ENCODE results near the gene PPIL4. TPM values are rescaled to one million over a fixed set of nuclear protein-coding genes. Genes with fewer than 3 reads are reported as not detected.

PPIL4 gene
- total and polyA plus RNA-seq, 7 donors = 6.9 to 32.4 (median 14.7) TPM

DNA sequence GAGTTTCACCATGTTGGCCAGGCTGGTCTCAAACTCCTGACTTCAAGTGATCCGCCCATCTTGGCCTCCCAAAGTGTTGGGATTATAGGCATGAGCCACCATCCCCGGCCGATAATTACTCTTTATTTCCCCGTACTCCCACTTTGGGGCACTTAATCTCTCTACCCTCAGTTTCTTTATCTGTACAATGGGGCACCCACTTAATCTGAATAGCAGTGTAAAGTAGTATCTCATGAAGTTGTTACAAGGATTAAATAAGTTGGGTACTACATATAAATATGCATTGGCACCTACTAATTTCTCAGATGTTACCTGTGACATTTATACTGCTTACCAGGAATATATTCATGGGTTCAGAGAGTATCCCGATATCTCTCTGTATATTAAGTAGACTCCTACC lies 35.5 kb upstream of the PPIL4 start:
- 95 to 96% (median 95%) methylated on average over 5 of the region's 5 CpGs for WGBS, 3 donors
- no peaks in the 10 kb centered on the region for H3K9me3 ChIP-seq
- H3K27ac ChIP-seq = no peak overlapping the region
- H3K4me1 ChIP-seq = no peaks in the 10 kb centered on the region
- no peak overlapping the region for H3K4me3 ChIP-seq
- peaks cover 0 to 91% of the 10 kb centered on the region in 2 donors for H3K36me3 ChIP-seq (ENCODE audit: insufficient read depth in 1 of 2, low read depth in 1 of 2)
- DNase-seq = no peak
- no peak for ATAC-seq
- intact Hi-C loops (cut with DNase I) = loop anchor here in 1 of 2 donors (10.0 kb wide), 1 partner anchor 153 kb away; no protein-coding TSS in a partner anchor
- no peaks in the 10 kb centered on the region for H3K27me3 ChIP-seq (ENCODE audit: insufficient read depth in 3 of 3, low read length in 2 of 3)
- TF ChIP-seq CTCF (IDR thresholded peaks at IDR 0.05) = no peak

- no peak for TF ChIP-seq CTCF (IDR thresholded peaks at IDR 0.05)
- Histone ChIP-seq H3K27ac (no peak overlapping the region), H3K9me3 (no peaks in the 10 kb centered on the region)
Observed at GRCh38 chr6:149580880-149581279, 35.0 kb upstream of the PPIL4 start.

DNA sequence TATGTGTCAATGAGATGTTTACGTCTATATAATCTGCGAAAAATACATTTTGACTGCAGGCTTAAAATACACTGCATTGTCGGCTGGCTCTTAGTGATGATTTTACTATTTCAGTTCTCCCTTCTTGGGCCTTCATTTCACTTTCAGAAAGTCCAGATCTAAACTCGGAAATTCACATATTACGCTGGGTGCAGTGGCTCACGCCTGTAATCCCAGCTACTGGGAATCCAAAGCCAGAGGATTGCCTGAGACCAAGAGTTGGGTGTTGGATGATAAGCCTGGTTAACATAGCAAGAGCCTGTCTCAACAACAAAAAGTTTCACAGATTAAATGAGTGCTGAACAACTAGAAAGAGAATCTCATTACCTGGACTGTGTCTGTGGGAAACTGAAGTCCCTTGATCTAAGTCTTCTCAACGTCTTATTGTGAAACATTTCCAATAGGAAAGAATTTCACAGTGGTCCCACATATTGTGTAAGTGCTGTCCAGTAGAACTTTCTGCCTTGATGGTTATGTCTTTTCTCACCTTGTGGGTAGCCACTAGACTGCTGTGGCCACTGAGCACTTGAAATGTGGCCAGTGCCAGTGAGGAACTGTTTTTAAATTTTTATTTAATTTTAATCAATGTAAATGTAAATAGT lies 22.2 kb upstream of the PPIL4 start:
- DNase-seq (no peak), ATAC-seq (no peak)
- H3K27ac ChIP-seq = no peak overlapping the region
- no peaks in the 10 kb centered on the region for H3K27me3 ChIP-seq (ENCODE audit: insufficient read depth in 3 of 3, low read length in 2 of 3)
- TF ChIP-seq CTCF (IDR thresholded peaks at IDR 0.05) = no peak
- no peaks in the 10 kb centered on the region for H3K9me3 ChIP-seq
- intact Hi-C loops (cut with DNase I) = loop anchor here (5.0 to 10.0 kb wide), 2 partner anchors 79 to 147 kb away; partner anchors contain the start of genes LATS1 (in 2 of the 2) and KATNA1 (in 1 of the 2)
- no peaks in the 10 kb centered on the region for H3K36me3 ChIP-seq (ENCODE audit: insufficient read depth in 1 of 2, low read depth in 1 of 2)
- H3K4me1 ChIP-seq = peaks cover 17% of the 10 kb centered on the region
- 79 to 82% (median 81%) methylated on average over 7 of the region's 7 CpGs for WGBS, 3 donors
- no peak overlapping the region for H3K4me3 ChIP-seq

More at GRCh38 chr6:149580880-149581279, 35.0 kb upstream of the PPIL4 start:
- DNase-seq (no peak), ATAC-seq (no peak)
- Histone ChIP-seq H3K36me3 (ENCODE audit: insufficient read depth in 1 of 2, low read depth in 1 of 2) (peaks cover 0 to 91% of the 10 kb centered on the region in 2 donors), H3K4me1 (no peaks in the 10 kb centered on the region), H3K27me3 (ENCODE audit: insufficient read depth in 3 of 3, low read length in 2 of 3) (no peaks in the 10 kb centered on the region), H3K4me3 (no peak overlapping the region)
- 97 to 99% (median 98%) methylated on average over 5 of the region's 5 CpGs for WGBS, 3 donors
- intact Hi-C loops (cut with DNase I) = loop anchor here in 1 of 2 donors (10.0 kb wide), 1 partner anchor 154 kb away; no protein-coding TSS in a partner anchor

DNA sequence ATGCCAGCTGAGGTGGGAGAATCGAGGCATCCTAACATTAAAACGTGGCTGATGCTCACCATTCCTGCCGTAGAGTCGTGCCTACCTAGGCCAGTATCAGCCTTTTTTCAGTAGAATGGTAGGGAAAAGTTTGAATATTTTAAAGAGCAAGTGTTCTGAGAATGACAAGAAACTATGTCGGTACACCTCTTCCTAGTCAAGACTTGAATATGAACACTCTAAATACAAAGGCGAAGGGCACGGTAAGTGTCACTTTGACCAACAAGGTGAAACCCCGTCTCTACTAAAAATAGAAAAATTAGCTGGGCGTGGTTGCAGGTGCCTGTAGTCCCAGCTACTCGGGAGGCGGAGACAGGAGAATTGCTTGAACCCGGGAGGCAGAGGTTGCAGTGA lies 21.3 kb upstream of the PPIL4 start:
- H3K27me3 ChIP-seq (ENCODE audit: insufficient read depth in 3 of 3, low read length in 2 of 3) = no peaks in the 10 kb centered on the region
- no peaks in the 10 kb centered on the region for H3K9me3 ChIP-seq
- H3K4me1 ChIP-seq = peaks cover 17% of the 10 kb centered on the region
- no peak for DNase-seq
- H3K27ac ChIP-seq = peak overlapping the region; percentile 96
- no peak for ATAC-seq
- intact Hi-C loops (cut with DNase I) = loop anchor here (5.0 to 10.0 kb wide), 2 partner anchors 80 to 148 kb away; partner anchors contain the start of genes LATS1 (in 2 of the 2) and KATNA1 (in 1 of the 2)
- peak overlapping the region; percentile 97 for H3K4me3 ChIP-seq
- H3K36me3 ChIP-seq (ENCODE audit: insufficient read depth in 1 of 2, low read depth in 1 of 2) = no peaks in the 10 kb centered on the region
- 33 to 44% (median 37%) methylated on average over 12 of the region's 12 CpGs for WGBS, 3 donors
- no peak for TF ChIP-seq CTCF (IDR thresholded peaks at IDR 0.05)
